SK-N-SH treated with all-trans-retinoic acid at 6 μM for 48 hours (cell line): ENCODE measurements around the gene NHEJ1.

Experiments used
- ATAC-seq: fragments of 200-7000 bp; cut with Tn5 transposase; 3 replicates; pipeline ENCODE4 v1.9.1; 2020; ENCODE audit warnings: mild to moderate bottlenecking, moderate library complexity
- ARNTL ChIP-seq: fragments of 450-650 bp; formaldehyde crosslinking; IDR thresholded peaks from 2 replicates; pipeline ENCODE4 v1.5.0; 2020; ENCODE audit warnings: low read depth, mild to moderate bottlenecking, moderate library complexity, borderline replicate concordance
- BACH2 ChIP-seq: fragments of 250-450 bp; sonication (Bioruptor Pico); IDR thresholded peaks from 2 replicates; pipeline ENCODE4 v1.9.0; 2021; ENCODE audit warnings: mild to moderate bottlenecking, borderline replicate concordance
- CSDC2 ChIP-seq: fragments of 250-450 bp; sonication (Bioruptor Pico); IDR thresholded peaks from 2 replicates; pipeline ENCODE4 v1.5.0; 2020; ENCODE audit warnings: mild to moderate bottlenecking, moderate library complexity
- CSRNP3 ChIP-seq: fragments of 250-450 bp; sonication (Bioruptor Pico); IDR thresholded peaks from 2 replicates; pipeline ENCODE4 v1.5.1; 2021; ENCODE audit warnings: mild to moderate bottlenecking, moderate library complexity
- ESRRG ChIP-seq: fragments of 250-450 bp; sonication (Bioruptor Pico); IDR thresholded peaks from 2 replicates; pipeline ENCODE4 v1.6.1; 2021; ENCODE audit warnings: mild to moderate bottlenecking
- GLIS3 ChIP-seq: fragments of 250-450 bp; sonication (Bioruptor Pico); IDR thresholded peaks from 2 replicates; pipeline ENCODE4 v1.5.0; 2020; ENCODE audit warnings: mild to moderate bottlenecking, moderate library complexity
- ISL1 ChIP-seq: fragments of 250-450 bp; sonication (Bioruptor Pico); IDR thresholded peaks from 2 replicates; pipeline ENCODE4 v2.1.2; 2022; ENCODE audit warnings: mild to moderate bottlenecking, moderate library complexity
- OSR1 ChIP-seq: fragments of 250-450 bp; sonication (Bioruptor Pico); IDR thresholded peaks from 2 replicates; pipeline ENCODE4 v1.8.0; 2022; ENCODE audit warnings: moderate library complexity, mild to moderate bottlenecking, inconsistent platforms
- POU6F1 ChIP-seq: fragments of 250-450 bp; sonication (Bioruptor Pico); IDR thresholded peaks from 2 replicates; pipeline ENCODE4 v1.8.0; 2021; ENCODE audit warnings: low read depth, mild to moderate bottlenecking, moderate library complexity, borderline replicate concordance
- PPARA ChIP-seq: fragments of 250-450 bp; sonication (Bioruptor Pico); IDR thresholded peaks from 2 replicates; pipeline ENCODE4 v1.5.0; 2020; ENCODE audit warnings: mild to moderate bottlenecking, borderline replicate concordance
- RARB ChIP-seq: fragments of 250-450 bp; sonication (Bioruptor Pico); IDR thresholded peaks from 2 replicates; pipeline ENCODE4 v1.8.0; 2021; ENCODE audit warnings: mild to moderate bottlenecking, moderate library complexity
- SNAI2 ChIP-seq: fragments of 250-450 bp; sonication (Bioruptor Pico); IDR thresholded peaks from 2 replicates; pipeline ENCODE4 v1.5.0; 2020; ENCODE audit warnings: mild to moderate bottlenecking, moderate library complexity
- TCF4 ChIP-seq: fragments of 250-450 bp; sonication (Bioruptor Pico); IDR thresholded peaks from 2 replicates; pipeline ENCODE4 v1.8.0; 2021; ENCODE audit warnings: mild to moderate bottlenecking, moderate library complexity, borderline replicate concordance
- TOX ChIP-seq: fragments of 250-450 bp; sonication (Bioruptor Pico); IDR thresholded peaks from 2 replicates; pipeline ENCODE4 v1.8.0; 2021; ENCODE audit warnings: mild to moderate bottlenecking, moderate library complexity, borderline replicate concordance
- TSHZ2 ChIP-seq: fragments of 250-450 bp; sonication (Bioruptor Pico); IDR thresholded peaks from 2 replicates; pipeline ENCODE4 v1.5.0; 2020; ENCODE audit warnings: mild to moderate bottlenecking, moderate library complexity
- ZFP30 ChIP-seq: fragments of 450-650 bp; formaldehyde crosslinking; IDR thresholded peaks from 2 replicates; pipeline ENCODE4 v1.5.0; 2022; ENCODE audit warnings: mild to moderate bottlenecking, moderate library complexity
- ZNF565 ChIP-seq: fragments of 450-650 bp; formaldehyde crosslinking; conservative IDR thresholded peaks from 2 replicates; pipeline ENCODE4 v1.5.0; 2020; ENCODE audit warnings: low read depth, mild to moderate bottlenecking, moderate library complexity
- ZNF70 ChIP-seq: fragments of 450-650 bp; formaldehyde crosslinking; IDR thresholded peaks from 2 replicates; pipeline ENCODE4 v1.5.0; 2020; ENCODE audit warnings: mild to moderate bottlenecking, moderate library complexity
- ZNF8 ChIP-seq: fragments of 450-650 bp; formaldehyde crosslinking; IDR thresholded peaks from 2 replicates; pipeline ENCODE4 v1.5.0; 2020; ENCODE audit warnings: mild to moderate bottlenecking, moderate library complexity
- TF ChIP-seq, protein P1 (sequence below): fragments of 250-450 bp; sonication (Bioruptor Pico); IDR thresholded peaks from 2 replicates; pipeline ENCODE4 v1.8.0; 2020; ENCODE audit warnings: mild to moderate bottlenecking, moderate library complexity, borderline replicate concordance

NHEJ1 gene

GRCh38 chr2:219081096-219081495 lies 79.5 kb downstream of the NHEJ1 start:
- ATAC-seq, result no peak
- TF ChIP-seq ZNF565 (CRISPR knock-in tag) (no peak), TOX (CRISPR knock-in tag) (no peak), SNAI2 (no peak), GLIS3 (no peak), ARNTL (CRISPR knock-in tag) (no peak), ZNF70 (no peak), RARB (no peak), ISL1 (CRISPR knock-in tag) (no peak), CSDC2 (CRISPR knock-in tag) (no peak), ZNF8 (CRISPR knock-in tag) (no peak), BACH2 (CRISPR knock-in tag) (no peak), CSRNP3 (CRISPR knock-in tag) (no peak), TCF4 (no peak), ZFP30 (no peak), ESRRG (CRISPR knock-in tag) (no peak), OSR1 (CRISPR knock-in tag) (no peak), TSHZ2 (CRISPR knock-in tag) (no peak)
- TF ChIP-seq, protein P1, sequence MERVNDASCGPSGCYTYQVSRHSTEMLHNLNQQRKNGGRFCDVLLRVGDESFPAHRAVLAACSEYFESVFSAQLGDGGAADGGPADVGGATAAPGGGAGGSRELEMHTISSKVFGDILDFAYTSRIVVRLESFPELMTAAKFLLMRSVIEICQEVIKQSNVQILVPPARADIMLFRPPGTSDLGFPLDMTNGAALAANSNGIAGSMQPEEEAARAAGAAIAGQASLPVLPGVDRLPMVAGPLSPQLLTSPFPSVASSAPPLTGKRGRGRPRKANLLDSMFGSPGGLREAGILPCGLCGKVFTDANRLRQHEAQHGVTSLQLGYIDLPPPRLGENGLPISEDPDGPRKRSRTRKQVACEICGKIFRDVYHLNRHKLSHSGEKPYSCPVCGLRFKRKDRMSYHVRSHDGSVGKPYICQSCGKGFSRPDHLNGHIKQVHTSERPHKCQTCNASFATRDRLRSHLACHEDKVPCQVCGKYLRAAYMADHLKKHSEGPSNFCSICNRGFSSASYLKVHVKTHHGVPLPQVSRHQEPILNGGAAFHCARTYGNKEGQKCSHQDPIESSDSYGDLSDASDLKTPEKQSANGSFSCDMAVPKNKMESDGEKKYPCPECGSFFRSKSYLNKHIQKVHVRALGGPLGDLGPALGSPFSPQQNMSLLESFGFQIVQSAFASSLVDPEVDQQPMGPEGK (CRISPR knock-in tag), result no peak

DNA sequence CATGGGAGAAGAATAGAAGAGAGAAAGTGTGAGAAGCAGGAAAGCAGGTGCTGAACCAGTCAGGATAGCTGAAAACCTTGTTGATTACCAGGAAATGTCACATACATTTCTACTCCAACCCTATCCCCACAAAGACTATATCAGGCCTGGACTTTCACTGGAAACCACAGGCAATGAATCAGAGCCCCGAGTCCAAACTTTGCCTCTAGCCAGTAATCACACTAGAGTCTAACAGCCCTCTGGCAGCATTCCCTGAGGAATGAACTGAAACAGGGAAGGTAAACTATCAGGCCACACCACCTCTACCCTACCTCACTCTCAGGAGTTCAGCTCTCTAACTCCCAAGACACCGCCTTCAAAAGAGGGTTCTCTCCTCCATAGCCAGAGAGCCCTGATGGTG lies 81.2 kb downstream of the NHEJ1 start:
- TF ChIP-seq ZNF8 (CRISPR knock-in tag) (no peak), CSRNP3 (CRISPR knock-in tag) (no peak), RARB (no peak), ARNTL (CRISPR knock-in tag) (no peak), ESRRG (CRISPR knock-in tag) (no peak), ZNF70 (no peak)
- TF ChIP-seq, all 23 proteins: peak for 0
- no peak for ATAC-seq

DNA sequence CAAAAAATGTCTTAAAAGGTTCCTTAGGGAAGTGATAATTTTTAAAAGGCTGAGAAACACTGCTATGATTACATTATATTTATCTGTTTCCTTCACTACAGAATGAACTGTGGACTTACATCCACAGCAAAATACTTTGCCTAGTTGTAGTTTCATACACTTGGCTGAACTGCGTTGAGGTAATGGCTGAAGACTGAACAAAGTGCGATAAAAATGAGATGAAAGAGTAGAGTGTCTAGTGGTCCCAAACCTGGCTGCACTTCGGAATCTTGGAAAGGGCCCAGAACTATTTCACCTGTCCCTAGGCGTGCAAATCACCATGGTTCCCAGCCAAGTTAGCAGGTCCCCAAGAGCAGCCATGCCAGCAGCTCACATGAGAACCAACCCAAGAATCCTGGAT lies 81.7 kb downstream of the NHEJ1 start:
- no peak for TF ChIP-seq ZNF565 (CRISPR knock-in tag)
- no peak for TF ChIP-seq TOX (CRISPR knock-in tag)
- no peak for TF ChIP-seq PPARA (CRISPR knock-in tag)
- no peak for TF ChIP-seq ZFP30
- no peak for TF ChIP-seq BACH2 (CRISPR knock-in tag)
- TF ChIP-seq SNAI2, result no peak
- no peak for TF ChIP-seq CSDC2 (CRISPR knock-in tag)
- no peak for TF ChIP-seq POU6F1 (CRISPR knock-in tag)
- TF ChIP-seq GLIS3, result no peak
- TF ChIP-seq RARB, result no peak
- TF ChIP-seq, protein P1 (CRISPR knock-in tag), result no peak
- TF ChIP-seq, all 23 proteins: peak for 0
- no peak for ATAC-seq
